ENCODE measurements around the gene MEA1. TPM values are rescaled to one million over a fixed set of nuclear protein-coding genes. Genes with fewer than 3 reads are reported as not detected.

MEA1 gene
- total RNA-seq, 1 donor from 2014 or later, result 94.7 TPM

DNA sequence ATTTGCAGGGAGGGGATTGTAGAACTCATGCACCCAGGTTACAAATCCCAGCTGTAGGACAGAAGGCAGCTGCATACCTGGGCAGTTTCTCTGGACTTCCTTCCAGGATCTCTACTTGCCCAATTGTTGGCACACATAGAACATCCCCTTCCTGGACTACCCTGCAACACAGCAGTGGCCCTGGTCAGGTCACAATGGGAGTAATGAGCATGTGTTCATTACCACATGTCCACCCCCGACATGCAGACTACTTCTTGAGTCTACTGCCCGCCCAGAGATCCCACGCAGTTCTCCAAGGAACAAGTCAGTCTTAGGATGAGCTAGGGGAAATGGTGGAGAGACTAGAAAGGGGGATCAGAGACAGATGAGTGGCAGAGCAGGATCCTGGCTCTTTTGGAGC lies 39.8 kb downstream of the MEA1 start:
- no peak overlapping the region for H3K4me3 Mint-ChIP-seq
- TF ChIP-seq, protein P1, sequence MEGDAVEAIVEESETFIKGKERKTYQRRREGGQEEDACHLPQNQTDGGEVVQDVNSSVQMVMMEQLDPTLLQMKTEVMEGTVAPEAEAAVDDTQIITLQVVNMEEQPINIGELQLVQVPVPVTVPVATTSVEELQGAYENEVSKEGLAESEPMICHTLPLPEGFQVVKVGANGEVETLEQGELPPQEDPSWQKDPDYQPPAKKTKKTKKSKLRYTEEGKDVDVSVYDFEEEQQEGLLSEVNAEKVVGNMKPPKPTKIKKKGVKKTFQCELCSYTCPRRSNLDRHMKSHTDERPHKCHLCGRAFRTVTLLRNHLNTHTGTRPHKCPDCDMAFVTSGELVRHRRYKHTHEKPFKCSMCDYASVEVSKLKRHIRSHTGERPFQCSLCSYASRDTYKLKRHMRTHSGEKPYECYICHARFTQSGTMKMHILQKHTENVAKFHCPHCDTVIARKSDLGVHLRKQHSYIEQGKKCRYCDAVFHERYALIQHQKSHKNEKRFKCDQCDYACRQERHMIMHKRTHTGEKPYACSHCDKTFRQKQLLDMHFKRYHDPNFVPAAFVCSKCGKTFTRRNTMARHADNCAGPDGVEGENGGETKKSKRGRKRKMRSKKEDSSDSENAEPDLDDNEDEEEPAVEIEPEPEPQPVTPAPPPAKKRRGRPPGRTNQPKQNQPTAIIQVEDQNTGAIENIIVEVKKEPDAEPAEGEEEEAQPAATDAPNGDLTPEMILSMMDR (conservative IDR thresholded peaks at IDR 0.05), result no peak
- H3K36me3 Mint-ChIP-seq (ENCODE audit: low read depth), result peaks cover 4% of the 10 kb centered on the region
- H3K27ac Mint-ChIP-seq (ENCODE audit: unreplicated experiment), result no peak overlapping the region
- H3K27me3 Mint-ChIP-seq (ENCODE audit: low read depth), result no peaks in the 10 kb centered on the region
- H3K4me1 Mint-ChIP-seq, result peaks cover 10% of the 10 kb centered on the region
- DNase-seq (ENCODE audit: low read depth, low spot score), result no peak
- no peaks in the 10 kb centered on the region for H3K9me3 Mint-ChIP-seq

DNA sequence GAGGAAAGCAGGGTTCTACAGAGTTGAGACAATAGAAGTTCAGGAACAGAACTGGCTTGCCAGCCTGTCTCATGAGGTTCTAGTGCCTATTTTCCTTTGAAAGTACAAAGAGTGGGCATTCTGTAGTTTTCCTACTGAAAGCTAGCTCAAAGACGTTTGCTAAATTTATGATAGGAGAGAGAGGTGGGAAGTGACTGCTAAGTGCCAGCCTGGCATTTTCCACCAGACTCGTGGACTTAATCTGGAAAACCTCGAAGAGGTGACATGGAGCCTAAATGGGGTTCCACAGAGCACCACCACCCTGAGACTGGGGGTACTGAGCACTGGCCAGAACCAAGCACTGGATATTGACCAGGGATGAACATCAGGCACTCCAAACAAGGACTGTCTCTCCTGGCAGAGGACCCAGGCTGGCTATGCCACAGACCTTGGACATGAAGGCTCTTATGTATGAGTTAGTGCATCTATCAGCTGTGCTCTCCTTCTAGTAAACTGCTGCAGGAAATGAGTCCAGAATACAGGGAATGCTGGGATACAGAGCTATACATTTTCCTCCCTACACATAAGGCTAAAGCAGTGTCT lies 41.9 kb downstream of the MEA1 start:
- H3K4me3 Mint-ChIP-seq, result peak overlapping the region; percentile 2
- H3K4me1 Mint-ChIP-seq, result peaks cover 2% of the 10 kb centered on the region
- no peak overlapping the region for H3K27ac Mint-ChIP-seq (ENCODE audit: unreplicated experiment)
- no peaks in the 10 kb centered on the region for H3K27me3 Mint-ChIP-seq (ENCODE audit: low read depth)
- DNase-seq (ENCODE audit: low read depth, low spot score), result no peak
- TF ChIP-seq, protein P1 (conservative IDR thresholded peaks at IDR 0.05), result no peak
- H3K36me3 Mint-ChIP-seq (ENCODE audit: low read depth), result peaks cover 4% of the 10 kb centered on the region
- H3K9me3 Mint-ChIP-seq, result no peaks in the 10 kb centered on the region

DNA sequence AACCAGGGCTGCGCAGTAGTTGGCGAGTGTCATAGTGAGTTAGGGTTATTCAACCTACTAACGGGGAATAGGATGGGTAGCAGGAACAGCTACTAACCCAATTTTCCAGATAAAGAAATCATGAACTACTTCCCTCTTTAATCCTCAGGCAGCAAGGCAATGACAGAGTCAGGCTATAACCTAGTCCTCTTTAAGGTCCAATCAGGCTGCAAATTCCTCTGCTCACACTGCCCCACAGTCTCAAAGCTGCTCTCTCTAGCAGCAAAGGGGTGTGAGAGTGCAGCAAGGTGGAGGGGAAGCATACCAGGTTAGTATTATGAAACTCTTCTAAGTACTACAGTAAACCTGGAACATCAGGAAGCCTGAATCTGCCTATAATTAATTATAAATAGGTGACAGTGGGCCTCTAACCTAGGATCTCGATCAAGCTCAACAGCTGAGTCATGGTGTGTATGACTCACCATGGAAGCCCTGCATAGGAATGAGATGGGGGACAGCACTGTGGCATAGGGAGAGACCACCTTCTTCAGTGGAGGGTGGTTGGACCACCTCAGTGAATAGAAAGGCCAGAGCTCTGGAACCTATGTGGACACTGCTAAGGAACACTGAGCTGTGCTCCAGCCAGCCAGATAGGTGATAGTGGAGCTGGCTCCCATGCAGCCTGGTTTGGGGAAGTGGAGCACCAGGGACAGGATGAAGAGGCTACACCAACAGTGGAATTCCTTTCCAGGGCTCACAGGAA lies 42.7 kb downstream of the MEA1 start:
- no peak overlapping the region for H3K27ac Mint-ChIP-seq (ENCODE audit: unreplicated experiment)
- peaks cover 4% of the 10 kb centered on the region for H3K36me3 Mint-ChIP-seq (ENCODE audit: low read depth)
- H3K27me3 Mint-ChIP-seq (ENCODE audit: low read depth), result no peaks in the 10 kb centered on the region
- no peak for DNase-seq (ENCODE audit: low read depth, low spot score)
- TF ChIP-seq, protein P1 (conservative IDR thresholded peaks at IDR 0.05), result no peak
- H3K4me1 Mint-ChIP-seq, result no peaks in the 10 kb centered on the region
- no peaks in the 10 kb centered on the region for H3K9me3 Mint-ChIP-seq
- no peak overlapping the region for H3K4me3 Mint-ChIP-seq

DNA sequence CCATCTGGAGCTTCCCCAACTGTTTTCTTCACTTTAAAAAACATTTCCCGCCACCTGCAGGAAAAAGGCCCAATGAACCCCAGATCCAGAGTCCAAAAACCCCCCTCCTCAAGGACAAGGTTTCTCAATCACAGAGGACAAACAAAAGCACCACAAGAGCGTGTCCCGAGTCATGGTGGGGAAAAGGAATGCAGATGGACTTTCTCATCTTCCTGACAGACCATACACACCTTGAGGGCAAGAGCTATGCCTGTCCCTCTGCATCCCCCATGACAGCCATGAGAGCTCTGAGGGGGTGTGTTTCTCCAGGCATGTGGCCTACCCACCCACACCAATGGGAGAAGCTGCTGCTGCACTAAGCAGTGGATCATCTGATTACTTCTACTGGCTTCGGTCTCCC lies 43.8 kb downstream of the MEA1 start:
- DNase-seq (ENCODE audit: low read depth, low spot score), result no peak
- Mint-ChIP-seq H3K36me3 (ENCODE audit: low read depth) (peaks cover 4% of the 10 kb centered on the region), H3K9me3 (no peaks in the 10 kb centered on the region), H3K4me1 (no peaks in the 10 kb centered on the region), H3K4me3 (no peak overlapping the region), H3K27ac (ENCODE audit: unreplicated experiment) (peak overlapping the region; percentile 78), H3K27me3 (ENCODE audit: low read depth) (no peaks in the 10 kb centered on the region)
- TF ChIP-seq, protein P1 (conservative IDR thresholded peaks at IDR 0.05), result no peak

DNA sequence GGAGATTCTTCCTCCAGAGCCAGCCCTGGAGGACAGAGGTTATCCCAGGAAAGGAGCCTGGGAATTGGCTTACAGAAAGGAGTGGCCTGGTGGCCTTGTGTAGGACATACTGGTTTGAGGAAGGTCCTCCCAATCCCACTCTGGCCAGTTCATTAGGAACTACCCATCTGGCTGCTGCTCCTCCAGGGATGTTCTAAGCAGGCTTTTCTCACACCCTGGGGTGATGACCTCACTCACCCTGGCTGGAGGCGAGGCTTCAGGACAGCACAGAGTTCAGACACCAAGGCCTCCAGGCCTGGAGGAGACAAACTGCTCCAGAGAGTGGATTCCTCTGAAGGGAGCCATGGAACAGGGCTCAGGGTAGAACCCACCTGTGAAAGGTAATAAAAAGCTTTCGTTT lies 44.3 kb downstream of the MEA1 start:
- H3K4me3 Mint-ChIP-seq, result no peak overlapping the region
- H3K27me3 Mint-ChIP-seq (ENCODE audit: low read depth), result no peaks in the 10 kb centered on the region
- DNase-seq (ENCODE audit: low read depth, low spot score), result no peak
- TF ChIP-seq, protein P1 (conservative IDR thresholded peaks at IDR 0.05), result no peak
- H3K36me3 Mint-ChIP-seq (ENCODE audit: low read depth), result peaks cover 4% of the 10 kb centered on the region
- H3K4me1 Mint-ChIP-seq, result no peaks in the 10 kb centered on the region
- no peaks in the 10 kb centered on the region for H3K9me3 Mint-ChIP-seq
- H3K27ac Mint-ChIP-seq (ENCODE audit: unreplicated experiment), result no peak overlapping the region

All from neural crest cell (in vitro differentiated cells).